Stomach (tissue), 9 donors: ENCODE measurements around the gene DNAH3. TPM values are rescaled to one million over a fixed set of nuclear protein-coding genes. Genes with fewer than 3 reads are reported as not detected.

Experiments used
- DNase-seq, 2 donors: peaks; one replicate each; pipeline versions ENCODE4 v3.0.0 to v3.0.0-alpha.2; 2013 to 2019
- H3K27ac ChIP-seq, 5 donors: fragments of 200-600 bp in 4 of 5; sonication (generic) in 4 of 5; one replicate each; pipeline ENCODE4 v1.5.1; 2013 to 2019; ENCODE audit warnings: mild to moderate bottlenecking in 1 of 5, moderate library complexity in 1 of 5
- H3K27me3 ChIP-seq, 3 donors: fragments of 200-600 bp; sonication (generic); one replicate each; pipeline ENCODE4 v1.5.1; 2017 to 2019; ENCODE audit warnings: mixed run types in 1 of 3
- H3K36me3 ChIP-seq, 4 donors: fragments of 200-600 bp; sonication (generic); 1 replicate in 3 of 4; 2 replicates in 1 of 4; pipeline ENCODE4 v1.5.1; 2016 to 2019
- H3K4me1 ChIP-seq, 4 donors: fragments of 200-600 bp; sonication (generic); one replicate each; pipeline ENCODE4 v1.5.1; 2016 to 2019
- H3K4me3 ChIP-seq, 4 donors: fragments of 200-600 bp; sonication (generic) in 3 of 4; one replicate each; pipeline ENCODE4 v1.5.1; 2016 to 2019; ENCODE audit warnings: mild to moderate bottlenecking in 1 of 4
- H3K9me3 ChIP-seq, 4 donors: fragments of 200-600 bp; sonication (generic); one replicate each; pipeline ENCODE4 v1.5.1; 2016 to 2019
- CTCF ChIP-seq, 7 experiments: fragments of 450-650 bp in 4 of 7; fragments of 200-600 bp in 3 of 7; sonication (generic) in 3 of 7; IDR thresholded peaks; one replicate each; pipeline ENCODE4 v1.5.1; 2016 to 2019; ENCODE audit warnings: antibody characterized with exemption in 7 of 7, control low read depth in 2 of 7, mild to moderate bottlenecking in 1 of 7
- EP300 ChIP-seq: sonication (generic); formaldehyde crosslinking; IDR thresholded peaks from one replicate; pipeline ENCODE4 v1.6.1; 2017; ENCODE audit warnings: antibody characterized with exemption
- POLR2A ChIP-seq, 4 donors: fragments of 450-650 bp; IDR thresholded peaks; one replicate each; pipeline ENCODE4 v1.6.1; 2016; ENCODE audit warnings: antibody characterized with exemption in 4 of 4, control low read depth in 2 of 4, mild to moderate bottlenecking in 1 of 4, moderate library complexity in 1 of 4
- POLR2AphosphoS5 ChIP-seq, 3 donors: sonication (generic); formaldehyde crosslinking; IDR thresholded peaks; one replicate each; pipeline ENCODE4 v1.6.1; 2016; ENCODE audit warnings: antibody characterized with exemption in 3 of 3
- WGBS, 5 donors: extraction: QIAGEN DNeasy Blood & Tissue Kit in 3 of 5; methylation state at CpG; one replicate each; pipeline versions ENCODE4 v1.1.5 to v1.1.7; 2013 to 2018; 5-methylcytosine and 5-hydroxymethylcytosine counted together
- intact Hi-C: fragments of 100-400 bp; cut with DNase I; formaldehyde crosslinking; loops from one replicate; pipeline ENCODE4 v1.15.1; 2023; ENCODE audit warnings: low total_unique reads
- polyA plus RNA-seq, 3 donors: library from polyadenylated mRNA; stranded (reverse); fragments of 200-250 nt; gene quantifications; one replicate each; pipeline ENCODE4 v1.2.3, GENCODE V29; 2013
- total RNA-seq, 5 donors: library from RNA; depleted of rRNA; stranded (reverse); fragments of >200 nt; gene quantifications; one replicate each; pipeline versions ENCODE4 v1.1.0 to v1.2.3, GENCODE V29; 2014 to 2016
- donor health status: healthy with polysubstance abuse.
- donor health status: Bipolar disorder and iron deficiency.
- donor health status: healthy.

Gene DNAH3
- total and polyA plus RNA-seq, 8 donors, result 0.10 to 8.7 (median 0.18) TPM; not detected in 5

- H3K4me1 ChIP-seq, result no peaks in the 10 kb centered on the region
- no peaks in the 10 kb centered on the region for H3K27me3 ChIP-seq
- no peaks in the 10 kb centered on the region for H3K36me3 ChIP-seq
- 56 to 83% (median 79%) methylated on average over 3 of the region's 3 CpGs for WGBS, 5 donors
- no peak overlapping the region for H3K4me3 ChIP-seq
- DNase-seq, result no peak
- no peaks in the 10 kb centered on the region for H3K9me3 ChIP-seq
- H3K27ac ChIP-seq, result no peak overlapping the region
- TF ChIP-seq EP300, result no peak
- TF ChIP-seq POLR2AphosphoS5 (IDR thresholded peaks at IDR 0.05), result no peak
- no peak for TF ChIP-seq POLR2A (IDR thresholded peaks at IDR 0.05)
- TF ChIP-seq CTCF (IDR thresholded peaks at IDR 0.05), result no peak
- intact Hi-C loops, result no loop called here
These were observed 117.4 kb downstream of the DNAH3 start for GRCh38 chr16:21033264-21033663.

- no peaks in the 10 kb centered on the region for H3K36me3 ChIP-seq
- no peak for DNase-seq
- H3K27ac ChIP-seq, result no peak overlapping the region
- H3K4me3 ChIP-seq, result no peak overlapping the region
- H3K4me1 ChIP-seq, result peaks cover 0 to 3% (median 0%) of the 10 kb centered on the region in 4 donors
- intact Hi-C loops, result no loop called here
- TF ChIP-seq POLR2A (IDR thresholded peaks at IDR 0.05) (no peak), POLR2AphosphoS5 (IDR thresholded peaks at IDR 0.05) (no peak), EP300 (no peak), CTCF (IDR thresholded peaks at IDR 0.05) (no peak)
- H3K27me3 ChIP-seq, result no peaks in the 10 kb centered on the region
- H3K9me3 ChIP-seq, result no peaks in the 10 kb centered on the region
- 75 to 90% (median 85%) methylated on average over 4 of the region's 4 CpGs for WGBS, 5 donors
These were observed 121.9 kb downstream of the DNAH3 start for GRCh38 chr16:21028728-21029127.

- Histone ChIP-seq H3K4me1 (peaks cover 0 to 10% (median 0%) of the 10 kb centered on the region in 4 donors), H3K9me3 (no peaks in the 10 kb centered on the region), H3K4me3 (no peak overlapping the region), H3K27ac (no peak overlapping the region), H3K36me3 (no peaks in the 10 kb centered on the region), H3K27me3 (no peaks in the 10 kb centered on the region)
- WGBS, 5 donors, result 83 to 91% (median 90%) methylated on average over 6 of the region's 6 CpGs
- no peak for TF ChIP-seq POLR2AphosphoS5 (IDR thresholded peaks at IDR 0.05)
- no peak for TF ChIP-seq POLR2A (IDR thresholded peaks at IDR 0.05)
- no peak for TF ChIP-seq EP300
- intact Hi-C loops, result no loop called here
- DNase-seq, result no peak
These were observed 123.8 kb downstream of the DNAH3 start for GRCh38 chr16:21026846-21027245.

GRCh38 chr16:21023509-21024202, 127.0 kb downstream of the DNAH3 start:
- H3K4me3 ChIP-seq, result no peak overlapping the region
- peak; percentile 41 to 43 for DNase-seq
- no peaks in the 10 kb centered on the region for H3K27me3 ChIP-seq
- no peaks in the 10 kb centered on the region for H3K36me3 ChIP-seq
- H3K9me3 ChIP-seq, result no peaks in the 10 kb centered on the region
- H3K4me1 ChIP-seq, result peaks cover 0 to 10% (median 0%) of the 10 kb centered on the region in 4 donors
- TF ChIP-seq POLR2AphosphoS5 (IDR thresholded peaks at IDR 0.05) (peak in 1 of 3 donors; percentile 35), CTCF (IDR thresholded peaks at IDR 0.05) (no peak)
- WGBS, 5 donors, result 37 to 65% (median 42%) methylated on average over 9 of the region's 9 CpGs
- no peak overlapping the region for H3K27ac ChIP-seq
- intact Hi-C loops, result no loop called here

GRCh38 chr16:21021316-21021715, 129.3 kb downstream of the DNAH3 start:
- Histone ChIP-seq H3K27me3 (no peaks in the 10 kb centered on the region), H3K4me1 (peaks cover 0 to 10% (median 0%) of the 10 kb centered on the region in 4 donors), H3K27ac (no peak overlapping the region), H3K9me3 (no peaks in the 10 kb centered on the region), H3K4me3 (no peak overlapping the region), H3K36me3 (no peaks in the 10 kb centered on the region)
- no peak for DNase-seq
- 82 to 96% (median 88%) methylated on average over 1 of the region's 1 CpG for WGBS, 5 donors
- intact Hi-C loops, result no loop called here
- no peak for TF ChIP-seq POLR2A (IDR thresholded peaks at IDR 0.05)
- no peak for TF ChIP-seq CTCF (IDR thresholded peaks at IDR 0.05)
- TF ChIP-seq EP300, result no peak
- TF ChIP-seq POLR2AphosphoS5 (IDR thresholded peaks at IDR 0.05), result no peak
